AG04450 (cell line): ENCODE measurements around the gene TSPYL2. TPM values are rescaled to one million over a fixed set of nuclear protein-coding genes. Genes with fewer than 3 reads are reported as not detected.

Source experiments
- CTCF ChIA-PET: fragments of 300-600, 350-600 bp; formaldehyde crosslinking; extraction: SDS; loops from one replicate; lab custom pipeline; 2022; ENCODE audit warnings: antibody characterized with exemption, inconsistent platforms; lab: Charles Lee
- POLR2A ChIA-PET: fragments of 350-600 bp; formaldehyde crosslinking; extraction: SDS; loops from one replicate; lab custom pipeline; 2021; ENCODE audit warnings: antibody characterized with exemption, inconsistent platforms; lab: Yijun Ruan, JAX
- DNase-seq: peaks from one replicate; pipeline ENCODE4 v3.0.0-alpha.2; 2011; ENCODE audit warnings: low read depth, low spot score
- H3K27ac ChIP-seq: one replicate; pipeline ENCODE4 v1.5.1; 2012; ENCODE audit warnings: low read depth, low read length, control low read depth
- H3K27me3 ChIP-seq: one replicate; pipeline ENCODE4 v1.6.0; 2012; ENCODE audit warnings: low read length; ENCODE audit not compliant: control insufficient read depth, insufficient read depth
- H3K4me3 ChIP-seq: 2 replicates; pipeline ENCODE4 v1.5.1; 2011; ENCODE audit warnings: mild to moderate bottlenecking, low read depth, low read length, control low read depth
- H3K9me3 ChIP-seq: 2 replicates; pipeline ENCODE4 v1.5.1; 2012; ENCODE audit warnings: low read length; ENCODE audit not compliant: control insufficient read depth, insufficient read depth
- CTCF ChIP-seq: IDR thresholded peaks from 2 replicates; pipeline ENCODE4 v1.5.1; 2011; ENCODE audit warnings: low read depth, low read length, control low read depth, inconsistent platforms
- polyA plus RNA-seq: library from polyadenylated mRNA; depleted of rRNA; stranded (reverse); fragments of >200 nt; gene quantifications from 2 replicates; pipeline ENCODE4 v1.2.3, GENCODE V29; 2011

TSPYL2 gene
- polyA plus RNA-seq, 1 experiment: 39.3 TPM

DNA sequence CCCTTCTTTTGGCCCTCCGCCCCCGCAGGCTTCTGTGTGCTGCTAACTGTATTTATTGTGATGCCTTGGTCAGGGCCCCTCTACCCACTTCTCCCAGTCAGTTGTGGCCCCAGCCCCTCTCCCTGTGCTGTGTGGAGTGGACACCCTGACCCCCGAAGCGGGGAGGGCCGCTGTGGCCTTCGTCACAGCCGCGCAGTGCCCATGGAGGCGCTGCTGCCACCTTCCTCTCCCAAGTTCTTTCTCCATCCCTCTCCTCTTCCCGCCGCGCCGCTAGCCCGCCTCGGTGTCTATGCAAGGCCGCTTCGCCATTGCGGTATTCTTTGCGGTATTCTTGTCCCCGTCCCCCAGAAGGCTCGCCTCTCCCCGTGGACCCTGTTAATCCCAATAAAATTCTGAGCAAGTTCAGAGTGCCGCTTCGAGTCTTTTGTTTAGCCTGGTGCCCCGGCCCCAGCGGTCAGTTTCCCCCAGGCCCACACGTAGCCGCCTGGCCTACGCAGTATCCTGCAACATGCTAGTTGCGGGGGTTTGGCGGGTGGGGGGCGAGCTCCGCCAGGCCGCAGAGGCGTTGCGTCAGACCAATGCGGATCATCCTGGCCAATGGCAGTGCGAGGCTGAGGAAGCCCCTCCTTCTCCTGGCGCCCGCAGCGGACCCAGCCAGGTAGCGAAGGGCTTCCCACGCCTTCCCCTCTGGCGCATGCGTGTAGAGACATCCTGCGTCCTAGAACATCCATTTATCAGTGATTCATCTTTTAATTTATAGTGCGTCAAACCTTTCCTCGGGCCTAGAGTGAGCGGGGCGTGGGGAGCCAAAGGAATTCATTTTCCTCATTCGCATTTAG is 6.2 kb downstream of the TSPYL2 start:
- Histone ChIP-seq H3K9me3 (no peaks in the 10 kb centered on the region), H3K4me3 (peak overlapping the region; percentile 47), H3K27me3 (no peaks in the 10 kb centered on the region), H3K27ac (peak overlapping the region; percentile 61)
- ChIA-PET CTCF (no interaction called here), POLR2A (interaction anchor here (0.8 kb wide), 1 partner anchor 19 kb away, joined by 6 read pairs; no protein-coding TSS in a partner anchor)
- no peak for TF ChIP-seq CTCF
- no peak for DNase-seq

DNA sequence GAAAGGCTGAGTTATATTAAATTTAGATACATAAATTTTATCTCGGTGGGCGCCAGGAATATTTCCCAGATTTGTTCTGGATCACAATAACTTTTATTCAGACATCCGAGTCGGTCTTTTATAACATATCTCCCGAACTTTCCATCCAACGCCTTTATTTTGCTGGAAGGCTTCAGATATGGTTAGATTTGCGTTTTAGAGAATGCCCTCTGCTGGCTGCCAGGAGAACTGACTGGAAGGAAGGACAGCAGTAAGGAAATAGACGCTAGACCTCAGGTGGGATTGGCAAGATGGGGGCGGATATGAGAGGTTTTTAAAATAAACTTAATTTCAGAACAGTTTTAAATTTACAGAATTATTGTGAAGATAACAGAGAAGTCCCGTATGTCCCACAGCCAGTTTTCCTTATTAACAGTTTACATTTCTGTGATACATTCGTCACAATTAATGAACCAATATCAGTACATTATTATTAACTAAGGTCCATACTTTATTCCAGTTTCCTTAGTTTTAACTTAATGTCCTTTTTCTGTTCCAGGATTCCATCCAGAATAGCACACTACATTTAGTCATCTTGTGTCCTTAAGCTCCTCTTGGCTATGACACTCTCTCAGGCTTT is 7.2 kb downstream of the TSPYL2 start:
- Histone ChIP-seq H3K4me3 (peak overlapping the region; percentile 47), H3K27me3 (no peaks in the 10 kb centered on the region), H3K9me3 (no peaks in the 10 kb centered on the region), H3K27ac (peak overlapping the region; percentile 61)
- ChIA-PET POLR2A (no interaction called here), CTCF (interaction anchor here (0.5 to 1.3 kb wide), 3 partner anchors 17 to 93 kb away, joined by 3 read pairs; no protein-coding TSS in a partner anchor)
- no peak for DNase-seq
- TF ChIP-seq CTCF: peak; percentile 74

GRCh38 chrX:53089925-53090324 is 7.8 kb downstream of the TSPYL2 start:
- no peak overlapping the region for H3K27ac ChIP-seq
- no peaks in the 10 kb centered on the region for H3K27me3 ChIP-seq
- ChIA-PET POLR2A (no interaction called here), CTCF (interaction anchor here (0.5 to 1.3 kb wide), 3 partner anchors 18 to 94 kb away, joined by 3 read pairs; no protein-coding TSS in a partner anchor)
- H3K9me3 ChIP-seq: no peaks in the 10 kb centered on the region
- DNase-seq: no peak
- H3K4me3 ChIP-seq: no peak overlapping the region
- no peak for TF ChIP-seq CTCF

GRCh38 chrX:53091354-53091753 is 9.2 kb downstream of the TSPYL2 start:
- Histone ChIP-seq H3K9me3 (no peaks in the 10 kb centered on the region), H3K27ac (no peak overlapping the region), H3K4me3 (no peak overlapping the region), H3K27me3 (no peaks in the 10 kb centered on the region)
- no peak for TF ChIP-seq CTCF
- POLR2A ChIA-PET: no interaction called here
- CTCF ChIA-PET: no interaction called here
- DNase-seq: no peak

DNA sequence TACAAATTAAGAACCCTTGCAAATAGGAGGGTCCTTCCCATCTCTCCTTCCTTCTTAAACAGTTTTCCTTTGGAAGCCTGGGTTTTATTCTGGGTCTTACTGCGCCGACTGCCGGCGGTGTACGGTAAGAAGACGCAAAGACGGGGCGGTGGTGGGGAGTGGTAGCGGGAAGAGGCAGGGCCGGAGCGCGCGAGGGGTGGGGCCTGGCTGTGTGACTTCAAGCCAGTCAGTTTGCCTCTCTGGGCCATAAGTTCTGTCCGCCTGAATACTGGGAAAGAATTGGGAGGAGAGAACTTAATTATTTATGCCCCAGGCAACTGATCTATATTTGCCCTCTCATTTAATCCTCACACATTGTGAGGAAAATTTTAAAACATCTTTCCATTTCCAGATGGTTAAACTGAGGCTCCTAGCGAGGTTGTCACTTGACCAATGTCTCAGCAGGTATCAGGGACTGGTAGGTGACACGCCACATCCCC is 11.0 kb downstream of the TSPYL2 start:
- POLR2A ChIA-PET: no interaction called here
- peak; percentile 60 for TF ChIP-seq CTCF
- CTCF ChIA-PET: no interaction called here
- H3K27ac ChIP-seq: peak overlapping the region; percentile 85
- no peak for DNase-seq
- H3K27me3 ChIP-seq: no peaks in the 10 kb centered on the region
- H3K4me3 ChIP-seq: peak overlapping the region; percentile 63
- no peaks in the 10 kb centered on the region for H3K9me3 ChIP-seq
